WTC11 (cell line): Measurements from ENCODE around the gene FAM204A. TPM values are rescaled to one million over a fixed set of nuclear protein-coding genes. Genes with fewer than 3 reads are reported as not detected.

Experiments
- ATAC-seq: fragments of 200-7000 bp; cut with Tn5 transposase; 2 replicates; pipeline ENCODE4 v1.10.0; 2021; ENCODE audit warnings: mild to moderate bottlenecking, moderate library complexity
- CTCF ChIA-PET: fragments of 300-600 bp; sonication (Branson Sonifier 250); formaldehyde crosslinking; loops from one replicate; lab custom pipeline; 2021; ENCODE audit warnings: antibody characterized with exemption; lab: Charles Lee
- POLR2A ChIA-PET: fragments of 350-600 bp; sonication (Branson Sonifier 250); formaldehyde crosslinking; loops from one replicate; lab custom pipeline; 2021; ENCODE audit warnings: antibody characterized with exemption; lab: Charles Lee
- DNase-seq: peaks from one replicate; pipeline ENCODE4 v3.0.0; 2021; ENCODE audit warnings: low spot score
- H3K27ac Mint-ChIP-seq: 2 replicates; pipeline ENCODE4 v1.8.0; 2021; ENCODE audit warnings: mixed read lengths
- H3K27me3 Mint-ChIP-seq: 2 replicates; pipeline ENCODE4 v1.8.0; 2021; ENCODE audit warnings: low read depth, mild to moderate bottlenecking, moderate library complexity, mixed read lengths
- H3K36me3 Mint-ChIP-seq: 2 replicates; pipeline ENCODE4 v1.8.0; 2021; ENCODE audit warnings: mixed read lengths
- H3K4me1 Mint-ChIP-seq: 2 replicates; pipeline ENCODE4 v1.8.0; 2022; ENCODE audit warnings: mixed read lengths
- H3K4me3 Mint-ChIP-seq: 2 replicates; pipeline ENCODE4 v1.8.0; 2021; ENCODE audit warnings: mild to moderate bottlenecking, moderate library complexity, mixed read lengths
- H3K9me3 Mint-ChIP-seq: 2 replicates; pipeline ENCODE4 v1.8.0; 2021; ENCODE audit warnings: mixed read lengths
- EMX1 ChIP-seq: fragments of 250-450 bp; sonication (Bioruptor Pico); IDR thresholded peaks from 2 replicates; pipeline ENCODE4 v1.8.0; 2021; ENCODE audit warnings: mild to moderate bottlenecking
- ERG ChIP-seq: fragments of 250-450 bp; sonication (Bioruptor Pico); IDR thresholded peaks from 2 replicates; pipeline ENCODE4 v1.8.0; 2021; ENCODE audit warnings: mild to moderate bottlenecking
- ESRRA ChIP-seq: sonication (generic); formaldehyde crosslinking; IDR thresholded peaks from 2 replicates; pipeline ENCODE4 v1.8.1; 2022; ENCODE audit warnings: mild to moderate bottlenecking, missing genetic modification reagents, borderline replicate concordance
- FOXP4 ChIP-seq: sonication (generic); formaldehyde crosslinking; IDR thresholded peaks from 2 replicates; pipeline ENCODE4 v1.8.0; 2022; ENCODE audit warnings: mild to moderate bottlenecking, missing genetic modification reagents
- IRF1 ChIP-seq: sonication (generic); formaldehyde crosslinking; IDR thresholded peaks from 2 replicates; pipeline ENCODE4 v1.8.0; 2023; ENCODE audit warnings: missing genetic modification reagents
- KAT7 ChIP-seq: sonication (generic); formaldehyde crosslinking; IDR thresholded peaks from 2 replicates; pipeline ENCODE4 v1.8.1; 2023; ENCODE audit warnings: missing genetic modification reagents, mild to moderate bottlenecking, borderline replicate concordance
- NFATC4 ChIP-seq: fragments of 250-450 bp; sonication (Bioruptor Pico); IDR thresholded peaks from 2 replicates; pipeline ENCODE4 v1.9.0; 2021; ENCODE audit warnings: mild to moderate bottlenecking
- PRDM15 ChIP-seq: sonication (generic); formaldehyde crosslinking; IDR thresholded peaks from 2 replicates; pipeline ENCODE4 v1.8.0; 2022; ENCODE audit warnings: missing genetic modification reagents
- RELA ChIP-seq: sonication (generic); formaldehyde crosslinking; IDR thresholded peaks from 2 replicates; pipeline ENCODE4 v1.8.1; 2022; ENCODE audit warnings: missing genetic modification reagents, mild to moderate bottlenecking, borderline replicate concordance
- SP1 ChIP-seq: sonication (generic); formaldehyde crosslinking; conservative IDR thresholded peaks from 2 replicates; pipeline ENCODE4 v1.8.1; 2022; ENCODE audit warnings: missing genetic modification reagents
- TCF7 ChIP-seq: sonication (generic); formaldehyde crosslinking; IDR thresholded peaks from 2 replicates; pipeline ENCODE4 v1.8.0; 2022; ENCODE audit warnings: mild to moderate bottlenecking, low read depth, missing genetic modification reagents, moderate library complexity
- ZNF671 ChIP-seq: fragments of 250-450 bp; sonication (Bioruptor Pico); IDR thresholded peaks from 2 replicates; pipeline ENCODE4 v1.8.0; 2021; ENCODE audit warnings: mild to moderate bottlenecking
- total RNA-seq: library from RNA; stranded (reverse); gene quantifications from 3 replicates; pipeline ENCODE4 v1.2.3, GENCODE V29; 2021

Gene FAM204A
- total RNA-seq, 1 experiment from 2014 or later = 33.3 TPM

GRCh38 chr10:118249714-118250113 is 92.4 kb downstream of the FAM204A start:
- TF ChIP-seq RELA (CRISPR knock-in tag) = no peak
- TF ChIP-seq ZNF671 (CRISPR knock-in tag) = no peak
- TF ChIP-seq TCF7 (CRISPR knock-in tag) = no peak
- TF ChIP-seq FOXP4 (CRISPR knock-in tag) = no peak
- TF ChIP-seq NFATC4 (CRISPR knock-in tag) = no peak
- no peak for TF ChIP-seq SP1
- TF ChIP-seq PRDM15 (CRISPR knock-in tag) = no peak
- TF ChIP-seq ERG = no peak
- TF ChIP-seq IRF1 (CRISPR knock-in tag) = no peak
- TF ChIP-seq ESRRA = no peak
- no peak for TF ChIP-seq EMX1
- TF ChIP-seq KAT7 (CRISPR knock-in tag) = no peak
- no peak for DNase-seq
- CTCF ChIA-PET = no interaction called here
- no peaks in the 10 kb centered on the region for H3K9me3 Mint-ChIP-seq
- H3K27me3 Mint-ChIP-seq = peaks cover 83% of the 10 kb centered on the region
- ATAC-seq = no peak
- H3K36me3 Mint-ChIP-seq = no peaks in the 10 kb centered on the region
- no peak overlapping the region for H3K27ac Mint-ChIP-seq
- peaks cover 24% of the 10 kb centered on the region for H3K4me1 Mint-ChIP-seq
- POLR2A ChIA-PET = no interaction called here
- no peak overlapping the region for H3K4me3 Mint-ChIP-seq
